K562 (cell line): ENCODE data around the gene MAML3. TPM values are rescaled to one million over a fixed set of nuclear protein-coding genes. Genes with fewer than 3 reads are reported as not detected.

Experiments used
- ATAC-seq: fragments of 200-7000 bp; cut with Tn5 transposase; 3 replicates; pipeline ENCODE4 v1.9.1; 2020; ENCODE audit warnings: moderate library complexity
- BruUV-seq: library from RNA; stranded (reverse); fragments of 400-500 nt; replicated peaks from 2 replicates; lab custom pipeline; 2021; lab: Mats Ljungman, UMichigan
- CTCF ChIA-PET: fragments of 300-600 bp; formaldehyde crosslinking; extraction: SDS; loops from one replicate; lab custom pipeline; 2021; ENCODE audit warnings: low intra/inter-chr PET ratio; lab: Yijun Ruan, JAX
- POLR2A ChIA-PET: fragments of 300-600, 350-650 bp; sonication (Branson Sonifier 250); formaldehyde crosslinking; extraction: SDS; loops from one replicate; lab custom pipeline; 2021; ENCODE audit warnings: antibody characterized with exemption, inconsistent platforms; lab: Yijun Ruan, JAX
- DNase-seq, 4 experiments: peaks; one replicate each; pipeline versions ENCODE4 v3.0.0 to v3.0.0-alpha.2; 2011 to 2018; ENCODE audit warnings: low spot score in 3 of 4, mixed read lengths in 3 of 4; ENCODE audit errors: extremely low read depth in 1 of 4
- FAIRE-seq: peaks from 2 replicates; lab custom pipeline; 2011; peaks lifted over from hg19 to GRCh38; lab: Jason Lieb, UNC
- H2AFZ ChIP-seq: 2 replicates; pipeline ENCODE4 v1.6.0; 2011; ENCODE audit warnings: low read depth, low read length, control low read depth, inconsistent platforms
- H3K27ac ChIP-seq: fragments of 200-600 bp; 3 replicates; pipeline ENCODE4 v1.8.0; 2011; ENCODE audit warnings: low read depth, mild to moderate bottlenecking, control low read depth, inconsistent platforms, low read length, moderate library complexity, mixed read lengths; ENCODE audit errors: extremely low read depth
- H3K27me3 ChIP-seq, 2 experiments: fragments of 300-600 bp in 1 of 2; 2 replicates in 1 of 2; 3 replicates in 1 of 2; pipeline versions ENCODE4 v1.6.0 to v1.8.0; 2011; ENCODE audit warnings: inconsistent platforms in 2 of 2, low read length in 2 of 2, mild to moderate bottlenecking in 1 of 2, mixed read lengths in 1 of 2, moderate library complexity in 1 of 2; ENCODE audit not compliant: control insufficient read depth in 2 of 2, insufficient read depth in 2 of 2
- H3K36me3 ChIP-seq: fragments of 300-600 bp; 3 replicates; pipeline ENCODE4 v1.8.0; 2011; ENCODE audit warnings: mild to moderate bottlenecking, low read length, inconsistent platforms; ENCODE audit not compliant: control insufficient read depth, insufficient read depth
- H3K4me1 ChIP-seq, 2 experiments: fragments of 200-600 bp in 1 of 2; replicated peaks in 1 of 2; 2 replicates in 1 of 2; 3 replicates in 1 of 2; pipeline versions ENCODE4 v1.5.1 to v1.8.0; 2011; ENCODE audit warnings: inconsistent platforms in 2 of 2, low read length in 2 of 2, mild to moderate bottlenecking in 1 of 2, mixed read lengths in 1 of 2, moderate library complexity in 1 of 2; ENCODE audit not compliant: control insufficient read depth in 2 of 2, insufficient read depth in 2 of 2
- H3K4me2 ChIP-seq: 2 replicates; pipeline ENCODE4 v1.6.1; 2011; ENCODE audit warnings: low read length, control low read depth, inconsistent platforms, mixed read lengths; ENCODE audit not compliant: insufficient read depth
- H3K4me3 ChIP-seq: fragments of 200-600 bp; sonication (generic), shearing (Covaris generic); 2 replicates; pipeline ENCODE4 v1.5.1; 2016; ENCODE audit warnings: control low read depth, inconsistent platforms
- H3K79me2 ChIP-seq: fragments of 200-600 bp; 3 replicates; pipeline ENCODE4 v1.8.0; 2011; ENCODE audit warnings: low read length, inconsistent platforms; ENCODE audit not compliant: control insufficient read depth, insufficient read depth
- H3K9ac ChIP-seq, 2 experiments: 2 replicates each; pipeline versions ENCODE4 v1.6.0 to v1.6.1; 2011; ENCODE audit warnings: low read depth in 2 of 2, low read length in 2 of 2, control low read depth in 1 of 2, inconsistent platforms in 1 of 2, mild to moderate bottlenecking in 1 of 2, mixed read lengths in 1 of 2; ENCODE audit not compliant: insufficient read depth in 1 of 2
- H3K9me1 ChIP-seq: one replicate; pipeline ENCODE4 v1.6.0; 2011; ENCODE audit warnings: inconsistent platforms, mild to moderate bottlenecking, low read length, moderate library complexity; ENCODE audit not compliant: control insufficient read depth, insufficient read depth
- H3K9me3 ChIP-seq: replicated peaks from 2 replicates; pipeline ENCODE4 v1.5.1; 2011; ENCODE audit warnings: low read depth, low read length, inconsistent platforms; ENCODE audit not compliant: control insufficient read depth, insufficient read depth
- H4K20me1 ChIP-seq: replicated peaks from 2 replicates; pipeline ENCODE4 v1.6.1; 2011; ENCODE audit warnings: low read length, inconsistent platforms, mixed read lengths; ENCODE audit not compliant: control insufficient read depth, insufficient read depth
- ARID1B ChIP-seq: fragments of 450-650 bp; IDR thresholded peaks from 2 replicates; pipeline ENCODE4 v1.6.1; 2016; ENCODE audit warnings: antibody characterized with exemption, mild to moderate bottlenecking, inconsistent platforms
- CBX3 ChIP-seq, 2 experiments: IDR thresholded peaks; 1 replicate in 1 of 2; 2 replicates in 1 of 2; pipeline ENCODE4 v1.6.1; 2012; ENCODE audit warnings: inconsistent platforms in 2 of 2, low read length in 2 of 2, borderline replicate concordance in 1 of 2, control low read depth in 1 of 2
- CBX5 ChIP-seq: IDR thresholded peaks from 2 replicates; pipeline ENCODE4 v1.6.1; 2014; ENCODE audit warnings: low read depth, borderline replicate concordance
- CREBBP ChIP-seq: IDR thresholded peaks from one replicate; pipeline ENCODE4 v1.6.1; 2012; ENCODE audit warnings: low read depth, mild to moderate bottlenecking, control low read depth, inconsistent platforms, low read length
- ELK1 ChIP-seq: sonication (generic); formaldehyde crosslinking; IDR thresholded peaks from 2 replicates; pipeline ENCODE4 v1.8.1; 2022; ENCODE audit warnings: missing genetic modification reagents
- HIVEP1 ChIP-seq: fragments of 250-450 bp; sonication (Bioruptor Pico); IDR thresholded peaks from 2 replicates; pipeline ENCODE4 v1.4.0; 2020; ENCODE audit warnings: mild to moderate bottlenecking
- HOXB6 ChIP-seq: fragments of 250-450 bp; sonication (Bioruptor Pico); IDR thresholded peaks from 2 replicates; pipeline ENCODE4 v1.5.1; 2022; ENCODE audit warnings: mild to moderate bottlenecking, borderline replicate concordance
- MIER1 ChIP-seq: fragments of 450-650 bp; IDR thresholded peaks from 2 replicates; pipeline ENCODE4 v1.6.1; 2016; ENCODE audit warnings: antibody characterized with exemption, mild to moderate bottlenecking, low read depth
- MTA2 ChIP-seq: fragments of 450-650 bp; IDR thresholded peaks from 2 replicates; pipeline ENCODE4 v1.6.1; 2016; ENCODE audit warnings: low read depth
- PATZ1 ChIP-seq: fragments of 250-450 bp; sonication (Bioruptor Pico); IDR thresholded peaks from 2 replicates; pipeline ENCODE4 v1.5.0; 2020; ENCODE audit warnings: mild to moderate bottlenecking, borderline replicate concordance
- PYGO2 ChIP-seq: fragments of 450-650 bp; IDR thresholded peaks from 2 replicates; pipeline ENCODE4 v1.6.1; 2016; ENCODE audit warnings: mild to moderate bottlenecking, missing genetic modification characterization, moderate library complexity, missing compliant biosample characterization
- RBM17 ChIP-seq: fragments of 200-400 bp; formaldehyde crosslinking; IDR thresholded peaks from 2 replicates; pipeline ENCODE4 v1.6.1; 2017; ENCODE audit warnings: low read depth, mild to moderate bottlenecking, low read length, borderline replicate concordance
- TCF7L2 ChIP-seq: fragments of 150-350 bp; IDR thresholded peaks from 2 replicates; pipeline ENCODE4 v1.6.1; 2016; ENCODE audit warnings: low read depth, mild to moderate bottlenecking, low read length, moderate library complexity
- U2AF2 ChIP-seq: fragments of 200-400 bp; formaldehyde crosslinking; optimal IDR thresholded peaks from 2 replicates; pipeline ENCODE3; 2017; ENCODE audit warnings: low read depth, mild to moderate bottlenecking, low read length
- ZBTB33 ChIP-seq: sonication (generic); formaldehyde crosslinking; IDR thresholded peaks from 2 replicates; pipeline ENCODE4 v1.8.1; 2023; ENCODE audit warnings: mild to moderate bottlenecking, missing genetic modification reagents
- ZFP30 ChIP-seq: fragments of 250-450 bp; sonication (Bioruptor Pico); IDR thresholded peaks from 2 replicates; pipeline ENCODE4 v1.8.0; 2022; ENCODE audit warnings: moderate library complexity, mild to moderate bottlenecking, inconsistent platforms, borderline replicate concordance
- ZNF408 ChIP-seq: fragments of 250-450 bp; sonication (Bioruptor Pico); IDR thresholded peaks from 2 replicates; pipeline ENCODE4 v1.4.0; 2020; ENCODE audit warnings: low read depth, mild to moderate bottlenecking, moderate library complexity
- WGBS: fragments of 100-300 bp; shearing (Covaris generic); methylation state at CpG from one replicate; pipeline ENCODE4 v1.1.6; 2016; ENCODE audit warnings: low coverage, mixed read lengths; ENCODE audit not compliant: insufficient coverage; ENCODE audit errors: missing lambda C conversion rate; 5-methylcytosine and 5-hydroxymethylcytosine counted together
- in situ Hi-C: fragments of 300-500 bp; cut with MboI; formaldehyde crosslinking; loops from 4 replicates; pipeline ENCODE4 v1.15.0; 2018; ENCODE audit warnings: inconsistent platforms, mixed read lengths
- intact Hi-C: fragments of 100-400 bp; cut with micrococcal nuclease; formaldehyde crosslinking; loops from 2 replicates; pipeline ENCODE4 v1.14.2; 2022
- polyA plus RNA-seq, 8 experiments: library from polyadenylated mRNA; depleted of rRNA in 4 of 8; stranded (reverse) in 5 of 8; unstranded in 3 of 8; fragments of >200 nt; fragmentation: Nextera tagmentation in 2 of 8; fragmentation: Illumina TruSeq in 1 of 8; extraction: Ambion mirVana in 2 of 8; extraction: Trizol in 1 of 8; gene quantifications; 2 replicates each; pipeline versions ENCODE4 v1.2.1 to v1.2.3, GENCODE V29; 2011 to 2014; ENCODE audit warnings: inconsistent platforms in 1 of 8, missing spikeins in 1 of 8
- total RNA-seq, 7 experiments: library from RNA; depleted of rRNA in 6 of 7; stranded (reverse); fragments of >200 nt in 6 of 7; fragmentation: Illumina TruSeq in 2 of 7; extraction: Trizol in 2 of 7; gene quantifications; 2 replicates each; pipeline versions ENCODE4 v1.2.1 to v1.2.3, GENCODE V29; 2011 to 2021; ENCODE audit warnings: low replicate concordance in 1 of 7

The MAML3 gene
- total and polyA plus RNA-seq, 9 of the 15 experiments (the other 6 are each of a cell fraction or from before 2014, with no cell fraction given) = 0.01 to 0.55 (median 0.25) TPM

GRCh38 chr4:140069066-140069465, 84.9 kb downstream of the MAML3 start:
- POLR2A ChIA-PET = no interaction called here
- Histone ChIP-seq H2AFZ (no peak overlapping the region), H4K20me1 (0 out of 2 replicates have a peak, but pooled peaks cover 5% of the 10 kb centered on the region), H3K79me2 (no peaks in the 10 kb centered on the region), H3K27me3 (peaks cover 2 to 4% of the 10 kb centered on the region in 2 experiments; a peak in 3 of 5 replicates), H3K4me1 (no peaks in the 10 kb centered on the region), H3K36me3 (no peaks in the 10 kb centered on the region), H3K4me2 (no peak overlapping the region), H3K4me3 (no peak overlapping the region), H3K9me1 (no peaks in the 10 kb centered on the region), H3K9ac (no peak overlapping the region), H3K9me3 (no peaks in the 10 kb centered on the region), H3K27ac (no peak overlapping the region)
- DNase-seq (no peak), ATAC-seq (no peak), FAIRE-seq (no peak)
- intact Hi-C loops (no loop called here), in situ Hi-C loops (no loop called here)
- 0% methylated on average over 2 of the region's 2 CpGs for WGBS
- no TSS peak for BruUV-seq
- CTCF ChIA-PET = no interaction called here
- TF ChIP-seq CBX3 (IDR thresholded peaks at IDR 0.05; ENCODE audit: borderline replicate concordance in 1 of 2, low read length in 2 of 2) = no peak
- no peak for TF ChIP-seq MIER1
- no peak for TF ChIP-seq ZFP30 (CRISPR knock-in tag)
- no peak for TF ChIP-seq ZNF408 (CRISPR knock-in tag)
- TF ChIP-seq RBM17 = no peak
- TF ChIP-seq U2AF2 = no peak
- TF ChIP-seq PYGO2 = no peak
- no peak for TF ChIP-seq PATZ1 (CRISPR knock-in tag)
- no peak for TF ChIP-seq ELK1 (CRISPR knock-in tag)
- no peak for TF ChIP-seq HOXB6 (CRISPR knock-in tag)
- no peak for TF ChIP-seq ARID1B
- TF ChIP-seq CBX5 = no peak
- no peak for TF ChIP-seq ZBTB33 (CRISPR knock-in tag)
- TF ChIP-seq MTA2 = no peak
- no peak for TF ChIP-seq HIVEP1 (CRISPR knock-in tag)
- no peak for TF ChIP-seq TCF7L2
- no peak for TF ChIP-seq CREBBP
